HG03469 (cell line): ENCODE data around the gene SERPINA7.
"Not testable (repeated sequence)": the region's sequence is repeated elsewhere in the genome, so short reads cannot be mapped to it uniquely, and the experiment has no call there.

ENCODE experiments used
- ATAC-seq: cut with Tn5 transposase; IDR thresholded peaks from one replicate; pipeline ENCODE4 v1.9.1; 2021; ENCODE audit warnings: mild to moderate bottlenecking, moderate library complexity, moderate number of reproducible peaks; ENCODE audit not compliant: unreplicated experiment

SERPINA7 gene, protein sequence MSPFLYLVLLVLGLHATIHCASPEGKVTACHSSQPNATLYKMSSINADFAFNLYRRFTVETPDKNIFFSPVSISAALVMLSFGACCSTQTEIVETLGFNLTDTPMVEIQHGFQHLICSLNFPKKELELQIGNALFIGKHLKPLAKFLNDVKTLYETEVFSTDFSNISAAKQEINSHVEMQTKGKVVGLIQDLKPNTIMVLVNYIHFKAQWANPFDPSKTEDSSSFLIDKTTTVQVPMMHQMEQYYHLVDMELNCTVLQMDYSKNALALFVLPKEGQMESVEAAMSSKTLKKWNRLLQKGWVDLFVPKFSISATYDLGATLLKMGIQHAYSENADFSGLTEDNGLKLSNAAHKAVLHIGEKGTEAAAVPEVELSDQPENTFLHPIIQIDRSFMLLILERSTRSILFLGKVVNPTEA

DNA sequence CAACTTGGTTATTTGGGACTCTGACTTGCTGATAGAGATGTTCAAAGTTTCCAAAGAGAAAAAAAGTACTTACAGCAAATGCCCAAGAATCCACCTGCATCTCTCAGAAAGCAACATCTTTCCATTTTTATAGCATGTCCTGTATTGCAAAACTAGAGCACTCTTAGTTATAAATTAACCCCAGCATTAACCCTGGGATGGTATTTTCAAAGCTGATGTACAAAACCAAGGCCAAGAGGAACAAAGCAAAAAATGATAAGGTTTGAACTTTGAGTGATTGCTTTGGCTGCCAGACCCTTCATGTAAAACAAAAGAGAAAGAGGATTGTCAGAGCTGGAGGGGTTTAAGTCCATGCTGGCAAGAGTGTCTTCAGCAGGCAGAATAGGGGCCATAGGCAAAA is at the start of gene SERPINA7:
Gene SERPINA7, minus strand, starts transcription at position 103 of the 400 bp plus-strand sequence. CDS start 1,669 bp downstream, outside the sequence.
- no peak for ATAC-seq

DNA sequence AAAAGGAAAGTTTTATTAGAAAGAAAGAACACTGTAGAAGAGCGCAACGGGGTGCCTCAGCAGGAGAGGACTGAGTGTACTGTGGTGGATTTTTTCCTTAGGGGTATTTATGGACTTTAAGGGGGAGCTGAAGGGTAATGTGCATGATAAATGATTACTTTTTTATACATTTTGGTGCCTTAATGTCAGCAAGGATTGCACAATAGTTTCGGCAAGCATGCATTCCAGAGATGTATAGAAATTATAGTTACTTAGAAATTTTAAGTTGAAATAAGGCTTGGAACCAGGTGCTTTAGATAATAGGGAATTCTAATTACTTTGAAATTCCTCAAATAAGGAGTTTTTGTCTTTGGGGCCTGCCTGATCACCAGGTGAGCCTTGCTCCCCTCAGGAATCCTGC is 30.5 kb upstream of the SERPINA7 start:
- ATAC-seq = no peak

DNA sequence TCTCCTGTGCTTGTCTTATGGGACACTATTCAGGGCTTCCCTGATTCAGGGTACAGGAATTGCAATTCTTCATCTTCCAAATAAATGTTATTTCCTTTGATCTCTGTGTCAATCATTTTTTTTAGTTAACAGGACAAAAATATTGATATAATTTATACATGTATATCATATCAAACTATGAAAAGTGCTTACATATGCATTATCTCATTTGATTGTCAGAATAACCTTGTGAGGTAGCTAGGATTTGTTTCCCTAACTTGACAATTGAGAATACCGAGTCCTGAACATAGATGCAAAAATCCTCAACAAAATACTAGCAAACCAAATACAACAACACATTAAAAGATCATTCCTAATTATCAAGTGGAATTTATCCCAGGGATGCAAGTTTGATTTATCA is 11.5 kb upstream of the SERPINA7 start:
- no peak for ATAC-seq

DNA sequence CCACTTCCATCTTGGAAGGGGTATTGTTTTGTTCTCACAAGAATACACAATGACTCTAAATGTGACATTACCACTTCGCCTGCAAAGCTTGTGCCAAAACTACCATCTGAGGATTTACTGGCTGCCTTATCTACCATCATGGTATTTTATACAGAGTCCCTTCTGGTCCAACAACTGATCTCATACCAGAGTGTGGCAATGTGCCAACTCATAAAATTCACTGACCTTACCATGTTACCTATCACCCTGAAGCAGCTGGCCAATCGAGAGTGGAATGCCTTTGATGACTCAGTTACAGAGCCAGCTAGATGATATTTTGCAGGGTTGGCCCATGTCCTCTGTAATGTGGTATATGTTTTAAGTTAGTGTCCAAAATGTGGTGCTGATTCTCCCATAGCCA is 3.8 kb upstream of the SERPINA7 start:
- ATAC-seq = no peak

DNA sequence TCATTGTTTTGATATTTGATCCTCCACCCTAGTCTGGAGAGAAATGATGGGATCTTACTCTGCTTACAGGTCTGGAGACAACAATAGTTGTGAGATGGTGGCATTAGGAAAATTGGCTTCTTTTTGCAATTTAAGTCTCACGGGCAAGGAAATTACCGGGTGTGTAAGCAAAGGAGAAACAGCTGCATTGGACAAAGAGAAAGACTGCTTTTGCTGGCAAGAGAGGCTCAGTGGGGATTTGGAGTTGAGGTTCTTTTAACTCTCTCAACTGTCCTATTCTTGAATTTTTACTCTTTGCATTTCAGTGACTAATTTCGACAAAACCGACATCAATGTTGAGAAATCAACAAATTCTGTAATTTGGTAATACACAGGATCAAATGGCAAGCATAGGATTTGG is 2.3 kb upstream of the SERPINA7 start:
- no peak for ATAC-seq

DNA sequence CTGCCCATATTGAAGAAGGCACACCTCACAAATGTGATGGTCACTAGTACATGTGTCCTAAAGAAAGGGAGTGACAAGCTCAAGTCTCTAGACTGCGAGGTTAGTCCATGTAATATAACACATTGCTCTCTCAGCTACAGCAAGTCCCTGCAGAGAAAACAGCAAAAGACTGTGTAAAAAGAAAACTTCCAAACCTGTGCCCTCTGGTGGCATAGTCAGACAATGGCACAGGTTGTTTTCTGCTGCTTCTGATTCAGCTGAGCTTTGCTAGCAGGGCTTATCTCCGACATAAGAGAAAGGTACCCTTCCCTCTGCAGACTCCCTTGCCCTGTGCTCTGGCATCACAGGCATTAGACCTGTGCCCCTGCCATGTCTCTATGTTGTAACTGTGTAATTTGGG is 1.4 kb upstream of the SERPINA7 start:
- ATAC-seq = no peak

DNA sequence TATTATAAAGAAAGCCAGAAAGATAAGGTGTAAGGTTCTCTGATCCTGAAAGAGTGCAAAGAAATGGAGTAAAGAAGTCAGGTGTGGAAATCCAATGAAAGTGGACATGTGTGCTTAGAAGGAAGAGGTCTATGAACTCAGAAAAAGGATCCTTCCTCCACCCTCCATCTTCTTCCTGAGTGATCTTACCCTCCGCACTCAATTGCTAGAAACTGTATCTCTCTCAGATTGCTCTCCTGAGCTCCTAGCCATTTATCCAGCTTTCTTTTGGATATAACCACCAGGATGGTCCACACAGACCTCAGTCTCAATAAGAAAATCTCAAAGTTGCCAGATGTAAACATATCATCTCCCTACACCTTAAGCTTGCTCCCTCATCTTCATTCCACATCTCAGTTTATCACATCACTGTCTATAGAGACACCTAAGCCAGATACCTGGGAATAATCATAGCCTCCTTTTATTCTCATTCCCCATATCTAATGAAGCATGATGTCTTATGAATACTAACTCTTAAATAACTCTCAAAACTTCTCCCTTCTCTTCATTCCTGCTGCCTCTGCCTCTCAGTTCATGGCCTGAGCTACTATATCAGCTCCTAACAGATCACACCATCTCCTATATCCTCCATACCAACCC is 573 bp downstream of the SERPINA7 start:
- ATAC-seq = no peak

DNA sequence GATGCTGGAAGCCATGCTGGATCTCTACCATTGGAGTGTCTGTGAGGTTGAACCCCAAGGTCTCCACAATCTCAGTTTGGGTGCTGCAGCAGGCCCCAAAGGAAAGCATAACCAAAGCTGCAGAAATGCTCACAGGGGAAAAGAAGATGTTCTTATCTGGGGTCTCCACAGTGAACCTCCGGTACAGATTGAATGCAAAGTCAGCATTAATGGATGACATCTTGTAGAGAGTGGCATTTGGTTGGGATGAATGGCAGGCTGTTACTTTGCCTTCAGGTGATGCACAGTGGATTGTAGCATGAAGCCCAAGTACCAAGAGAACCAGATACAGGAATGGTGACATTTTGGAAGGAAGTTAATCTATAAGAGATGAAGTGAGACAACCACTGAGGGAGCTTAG is 1.8 kb downstream of the SERPINA7 start:
- no peak for ATAC-seq

DNA sequence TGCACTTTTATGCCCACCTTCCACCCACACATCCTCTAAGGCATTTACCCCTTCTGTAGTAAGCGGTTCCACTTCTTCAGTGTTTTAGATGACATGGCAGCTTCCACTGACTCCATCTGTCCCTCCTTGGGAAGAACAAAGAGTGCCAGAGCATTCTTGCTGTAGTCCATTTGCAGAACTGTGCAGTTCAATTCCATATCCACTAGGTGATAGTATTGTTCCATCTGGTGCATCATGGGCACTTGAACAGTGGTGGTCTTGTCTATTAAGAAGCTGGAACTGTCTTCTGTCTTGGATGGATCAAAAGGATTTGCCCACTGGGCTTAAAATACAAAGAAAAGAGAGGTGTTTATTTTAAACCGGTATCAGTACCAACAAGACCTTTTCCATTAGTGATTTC is 3.5 kb downstream of the SERPINA7 start:
- no peak for ATAC-seq

DNA sequence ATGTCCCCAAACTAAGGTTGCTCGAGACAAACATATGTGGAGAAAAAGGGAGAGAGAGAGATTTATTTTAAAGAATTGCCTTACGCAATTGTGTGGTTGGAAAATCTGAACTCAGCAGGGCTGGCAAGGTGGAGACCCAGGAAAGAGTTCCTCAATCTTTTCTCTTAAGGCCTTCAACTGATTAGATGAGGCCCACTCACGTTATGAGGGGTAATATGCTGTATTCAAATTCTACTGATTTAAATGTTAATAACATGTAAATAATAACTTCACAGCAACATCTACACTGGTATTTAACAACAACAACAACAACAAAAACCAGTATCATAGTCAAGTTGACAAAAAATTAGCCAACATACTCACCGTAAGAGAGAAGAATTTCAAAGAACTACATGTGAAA is 14.6 kb downstream of the SERPINA7 start:
- no peak for ATAC-seq

DNA sequence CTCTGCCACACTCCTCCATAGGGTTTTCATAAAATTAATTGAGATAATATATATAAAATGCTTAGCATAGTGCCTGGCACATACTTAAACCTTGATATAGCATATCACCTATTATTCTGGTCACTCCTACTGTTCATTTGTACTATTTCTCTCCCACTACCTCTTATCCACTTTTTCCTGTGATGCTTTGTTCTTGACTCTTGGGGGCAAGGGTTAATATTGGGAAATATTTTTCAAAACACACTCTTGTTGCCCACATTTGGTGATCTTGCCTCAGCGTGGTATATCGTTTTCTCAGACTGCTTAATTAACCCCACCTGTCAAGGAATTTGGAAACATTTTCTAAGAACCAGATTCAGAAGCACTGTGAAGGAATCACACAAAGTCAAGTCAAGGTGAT is 16.3 kb downstream of the SERPINA7 start:
- ATAC-seq = no peak

DNA sequence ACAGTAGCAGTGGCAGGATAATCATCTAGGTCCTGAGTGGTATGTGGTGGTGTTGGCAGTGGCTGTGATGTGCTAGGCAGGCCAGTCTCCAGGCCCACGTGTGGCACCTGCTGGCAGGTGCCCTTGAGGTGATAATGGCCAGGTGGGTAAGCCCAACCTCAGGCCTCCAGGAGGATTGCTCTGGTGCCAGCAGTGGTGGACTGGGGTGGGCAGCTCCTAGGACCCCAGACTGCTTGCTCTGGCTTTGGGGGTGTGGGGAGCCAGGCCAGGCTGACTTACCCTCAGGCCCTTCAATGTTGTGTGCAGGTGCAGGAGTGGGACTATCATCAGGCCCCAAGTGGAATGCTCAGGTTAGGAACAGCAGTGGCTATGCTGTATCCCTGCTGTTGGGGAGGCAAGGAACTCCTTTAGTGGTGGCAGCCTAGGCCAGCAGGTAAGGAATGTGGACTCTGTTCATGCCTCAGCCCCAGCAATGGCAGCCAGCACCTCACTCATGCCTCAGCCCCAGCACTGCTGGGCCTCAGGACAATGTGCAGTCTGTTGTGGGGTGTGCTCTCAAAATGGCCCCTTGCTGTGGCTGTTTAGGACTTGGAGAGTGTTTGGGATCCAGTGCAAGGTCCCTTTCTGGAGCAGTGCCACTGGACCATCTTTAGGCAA is 24.3 kb downstream of the SERPINA7 start:
- no peak for ATAC-seq

DNA sequence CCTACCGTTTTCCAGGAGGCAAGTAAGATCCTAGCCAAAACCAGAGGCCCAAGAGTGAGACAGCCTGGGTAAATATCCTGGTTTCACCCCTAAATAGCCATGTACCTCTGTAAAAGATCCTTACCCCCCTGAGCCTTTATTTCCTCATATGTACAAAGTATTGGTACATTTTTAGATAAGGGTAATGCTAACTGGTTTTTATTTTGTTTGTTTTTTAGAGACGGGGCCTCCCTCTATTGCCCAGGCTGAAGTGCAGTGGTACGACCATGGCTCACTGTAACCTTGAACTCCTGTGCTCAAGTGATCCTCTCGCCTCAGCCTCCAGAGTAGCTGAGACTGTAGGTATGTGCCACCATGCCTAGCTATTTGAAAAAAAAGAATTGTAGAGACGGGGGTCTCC is 29.4 kb downstream of the SERPINA7 start:
- no peak for ATAC-seq

DNA sequence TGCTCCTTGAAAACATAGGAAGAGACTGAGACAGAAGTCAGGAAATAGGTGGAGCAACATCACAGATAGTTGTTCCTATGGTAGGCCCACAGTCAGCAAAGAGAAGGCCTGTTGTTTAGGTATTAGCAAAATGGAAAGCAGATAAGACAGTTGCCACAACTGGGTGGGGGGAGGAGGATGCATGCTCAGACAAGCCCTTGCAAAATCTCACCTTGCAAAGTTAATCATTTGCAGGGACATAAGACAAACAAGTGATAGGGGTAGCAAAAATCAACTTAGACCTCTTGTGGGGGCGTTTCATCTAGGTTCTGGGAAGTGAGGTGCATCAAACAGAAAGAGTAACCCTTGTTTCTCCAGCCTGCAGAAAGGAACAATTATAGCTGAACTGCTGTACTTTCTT is 30.7 kb downstream of the SERPINA7 start:
- ATAC-seq = no peak

DNA sequence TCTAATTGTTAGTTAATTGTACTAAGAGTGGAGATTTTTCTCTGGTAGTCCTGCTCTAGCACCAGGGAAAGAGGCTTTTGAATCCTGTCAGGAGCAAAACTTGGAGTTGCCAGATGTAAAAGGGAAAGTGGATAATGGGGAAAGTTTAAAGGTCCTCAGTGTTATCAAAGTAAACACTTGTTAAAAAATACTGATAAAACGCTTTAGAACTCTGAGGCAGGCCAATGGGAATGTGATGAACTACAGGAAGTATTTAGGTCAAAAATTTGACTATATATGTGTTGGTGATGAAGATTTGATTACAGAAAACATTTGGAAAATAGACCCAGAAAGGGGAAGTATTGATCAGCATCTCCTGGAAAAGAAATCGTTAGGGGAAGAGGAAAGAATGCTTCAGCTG is 32.8 kb downstream of the SERPINA7 start:
- ATAC-seq = no peak

DNA sequence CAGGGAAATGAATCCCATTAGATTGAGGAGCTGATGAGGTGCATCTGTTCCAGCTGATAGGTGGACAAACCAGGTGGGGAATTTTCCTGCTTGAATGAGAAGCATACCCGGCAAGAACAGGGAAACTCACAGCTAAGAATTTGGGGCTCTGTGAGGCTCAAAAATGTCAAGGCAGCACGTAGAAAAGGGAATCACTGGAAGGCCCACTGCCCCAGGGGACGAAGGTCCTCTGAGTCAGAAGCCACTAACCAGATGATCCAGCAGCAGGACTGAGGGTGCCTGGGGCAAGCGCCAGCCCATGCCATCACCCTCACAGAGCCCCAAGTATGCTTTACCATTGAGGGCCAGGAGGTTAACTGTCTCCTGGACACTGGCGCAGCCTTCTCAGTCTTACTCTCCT is 37.9 kb downstream of the SERPINA7 start:
- ATAC-seq = not testable (repeated sequence)

DNA sequence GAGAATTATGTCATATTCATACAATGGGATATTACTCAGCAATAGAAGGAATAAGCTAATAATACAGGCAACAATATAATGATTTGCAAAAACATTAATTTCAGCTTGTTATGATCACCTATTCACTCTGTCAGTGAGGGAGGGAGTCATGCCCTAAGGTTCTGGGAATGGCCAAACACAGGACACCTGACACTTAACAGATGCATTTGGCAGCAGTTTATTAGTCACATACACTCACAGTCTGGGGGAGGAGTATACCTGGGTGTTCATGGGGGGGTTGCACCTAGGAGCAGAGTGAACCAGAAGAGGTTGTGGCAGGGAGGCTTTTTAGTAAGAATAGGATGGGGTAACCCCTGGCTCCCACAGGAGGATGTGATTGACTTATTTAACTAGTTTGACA is 38.3 kb downstream of the SERPINA7 start:
- no peak for ATAC-seq

DNA sequence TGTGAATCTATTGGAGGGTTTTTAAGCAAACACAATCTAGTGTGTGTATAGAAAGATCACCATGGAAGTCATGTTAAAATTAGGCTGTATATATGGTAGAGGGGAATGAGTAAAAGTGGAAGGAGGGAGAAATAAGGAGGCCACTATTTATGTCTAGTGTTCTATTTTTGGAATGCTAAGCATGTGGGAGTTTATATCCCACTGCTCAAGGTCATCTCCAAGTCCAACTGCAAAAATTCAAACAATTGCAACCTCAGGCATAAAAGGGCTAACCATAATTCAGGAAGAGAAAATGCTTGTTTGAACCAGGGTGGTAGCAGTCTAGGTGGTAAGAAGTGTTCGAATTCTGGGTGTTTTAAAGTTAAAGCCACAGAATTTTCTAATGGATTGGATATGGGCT is 39.2 kb downstream of the SERPINA7 start:
- ATAC-seq = no peak

DNA sequence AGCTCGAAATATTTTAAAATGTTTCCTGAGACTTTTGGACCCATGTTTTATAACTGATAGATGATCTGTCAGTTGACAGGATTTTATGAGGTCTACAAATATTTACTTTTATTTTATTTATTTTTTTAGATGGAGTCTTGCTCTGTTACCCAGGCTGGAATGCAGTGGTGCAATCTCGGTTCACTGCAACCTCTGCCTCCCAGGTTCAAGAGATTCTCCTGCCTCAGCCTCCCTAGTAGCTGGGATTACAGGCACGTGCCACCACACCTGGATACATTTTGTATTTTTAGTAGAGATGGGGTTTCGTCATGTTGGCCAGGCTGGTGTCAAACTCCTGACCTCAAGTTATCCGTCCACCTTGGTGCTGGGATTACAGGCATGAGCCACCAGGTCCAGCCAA is 50.0 kb downstream of the SERPINA7 start:
- ATAC-seq = not testable (repeated sequence)
